GF-D8 (cell line): Measurements from ENCODE around the gene COL4A2.
"Not testable (repeated sequence)": the region's sequence is repeated elsewhere in the genome, so short reads cannot be mapped to it uniquely, and the experiment has no call there.

Source experiments
- DNase-seq: peaks from one replicate; lab custom pipeline; 2025; lab: John Stamatoyannopoulos, UW

The COL4A2 gene

DNA sequence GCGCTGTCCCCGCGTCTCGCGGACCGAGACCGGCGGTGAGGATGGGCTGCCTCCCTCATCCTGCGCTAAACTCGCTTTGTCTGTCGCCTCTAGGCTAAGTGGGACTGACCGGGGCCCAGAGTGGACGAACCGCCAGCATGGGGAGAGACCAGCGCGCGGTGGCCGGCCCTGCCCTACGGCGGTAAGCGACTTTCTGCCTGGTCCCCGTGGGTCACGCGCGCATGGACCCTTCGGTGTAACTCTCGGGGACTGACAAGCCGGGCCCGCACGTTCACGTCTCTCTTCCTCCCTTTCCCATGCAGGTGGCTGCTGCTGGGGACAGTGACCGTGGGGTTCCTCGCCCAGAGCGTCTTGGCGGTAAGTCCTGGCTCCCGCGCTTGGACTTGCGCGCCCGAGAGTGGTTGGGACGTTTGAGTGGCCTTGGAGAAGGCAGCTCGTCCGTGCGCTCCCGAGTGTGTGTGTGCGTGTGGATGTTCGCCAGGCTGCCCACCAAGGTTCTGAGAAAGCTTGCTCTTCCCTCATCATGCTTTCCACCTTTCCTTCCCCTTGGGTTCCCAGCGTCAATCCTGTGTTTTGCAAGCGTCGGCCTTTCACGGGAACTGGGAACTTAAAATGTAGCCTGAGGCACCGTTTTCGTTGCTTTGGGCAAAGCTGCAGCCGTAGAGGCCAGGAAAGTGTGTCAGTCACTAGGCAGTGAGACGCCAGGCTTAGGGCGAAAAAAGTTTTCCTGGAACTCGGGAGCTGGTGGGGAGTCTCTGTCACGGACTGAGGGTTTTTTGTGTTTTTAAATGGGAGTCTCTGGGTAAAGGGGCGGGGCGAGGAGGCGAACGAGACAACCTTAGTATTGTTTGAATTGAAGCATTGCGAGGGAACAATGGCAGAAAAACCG, 927 bp downstream of the COL4A2 start:
- no peak for DNase-seq

- no peak for DNase-seq
Measured at GRCh38 chr13:110308656-110309359, 1.7 kb downstream of the COL4A2 start.

DNA sequence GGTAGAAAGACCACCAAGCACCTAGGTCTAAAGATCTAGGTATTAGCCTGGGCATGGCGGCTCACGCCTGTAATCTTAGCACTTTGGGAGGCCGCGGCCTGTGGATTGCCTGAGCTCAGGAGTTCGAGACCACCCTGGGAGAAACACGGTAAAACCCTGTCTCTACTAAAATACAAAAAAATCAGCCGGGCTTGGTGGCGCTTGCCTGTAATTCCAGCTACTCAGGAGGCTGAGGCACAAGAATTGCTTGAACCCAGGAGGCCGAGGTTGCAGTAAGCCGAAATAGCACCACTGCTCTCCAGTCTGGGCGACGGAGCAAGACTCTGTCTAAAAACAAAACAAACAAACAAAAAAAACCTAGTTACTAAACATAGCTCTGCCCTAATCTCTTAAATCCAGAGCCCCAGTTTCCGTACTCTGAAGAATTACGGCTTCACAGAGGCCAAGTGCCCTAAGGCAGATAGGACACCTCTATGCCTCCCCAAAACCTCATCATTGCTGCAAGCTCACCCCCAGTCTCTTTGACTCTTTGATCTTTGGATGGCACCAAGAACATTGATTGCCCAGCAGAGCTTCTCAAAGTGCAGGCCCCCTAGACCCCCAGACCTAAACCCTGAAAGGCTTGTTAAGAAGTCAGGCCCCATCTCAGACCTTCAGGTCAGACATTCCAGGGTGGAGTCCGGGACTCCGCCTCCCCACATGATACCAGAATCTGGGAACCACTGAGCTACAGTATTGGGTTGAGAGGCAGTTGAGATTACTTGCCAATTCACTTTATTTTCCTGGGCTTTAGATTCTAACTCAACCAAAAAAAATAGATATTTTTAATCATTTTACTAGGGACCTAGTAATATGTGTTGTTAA, 2.8 kb downstream of the COL4A2 start:
- no peak for DNase-seq

GRCh38 chr13:110310541-110311442, 3.7 kb downstream of the COL4A2 start:
- no peak for DNase-seq

DNA sequence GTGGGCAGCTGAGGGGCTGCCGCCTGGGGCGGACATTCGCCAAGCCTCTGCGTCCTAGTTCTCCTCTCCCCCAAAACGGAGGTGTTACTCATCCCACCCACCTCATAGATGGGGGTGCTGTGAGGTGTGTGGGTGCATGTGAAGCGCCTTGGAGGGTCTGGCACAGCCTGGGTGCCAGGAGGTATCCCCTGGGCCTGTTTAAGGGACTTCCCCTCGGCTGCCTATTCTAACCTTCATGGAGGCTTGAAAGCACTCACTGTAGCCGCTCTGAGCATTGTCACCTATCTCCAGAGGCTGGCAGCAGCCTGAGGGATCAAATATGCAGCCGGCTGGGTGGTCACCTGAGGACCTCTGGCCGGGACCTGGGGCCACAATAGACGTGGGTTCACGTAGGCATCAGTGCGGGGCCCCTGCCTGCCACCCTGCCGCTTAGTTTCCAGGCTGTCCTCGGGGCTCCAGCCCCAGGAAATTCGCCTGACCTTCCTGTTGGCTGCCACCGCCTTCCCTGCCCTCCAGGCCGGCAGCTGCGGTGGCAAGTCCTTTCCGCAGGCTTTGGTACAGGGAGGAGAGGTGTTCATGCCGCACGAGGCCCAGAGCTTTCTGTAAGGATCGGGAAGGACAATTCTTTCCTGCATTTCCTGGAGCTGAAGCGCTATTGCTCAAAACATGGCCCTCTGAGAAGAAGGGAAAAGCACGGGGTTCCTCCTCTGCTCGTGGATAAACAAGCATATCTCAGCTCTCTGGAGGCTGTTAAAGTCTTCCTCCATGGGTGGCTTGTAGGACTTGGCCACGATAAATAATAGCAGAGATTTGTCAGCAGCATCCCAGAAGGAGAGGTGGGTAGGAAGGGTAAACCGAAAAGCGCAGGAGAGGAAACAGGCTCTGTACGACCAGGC, 4.6 kb downstream of the COL4A2 start:
- no peak for DNase-seq

DNA sequence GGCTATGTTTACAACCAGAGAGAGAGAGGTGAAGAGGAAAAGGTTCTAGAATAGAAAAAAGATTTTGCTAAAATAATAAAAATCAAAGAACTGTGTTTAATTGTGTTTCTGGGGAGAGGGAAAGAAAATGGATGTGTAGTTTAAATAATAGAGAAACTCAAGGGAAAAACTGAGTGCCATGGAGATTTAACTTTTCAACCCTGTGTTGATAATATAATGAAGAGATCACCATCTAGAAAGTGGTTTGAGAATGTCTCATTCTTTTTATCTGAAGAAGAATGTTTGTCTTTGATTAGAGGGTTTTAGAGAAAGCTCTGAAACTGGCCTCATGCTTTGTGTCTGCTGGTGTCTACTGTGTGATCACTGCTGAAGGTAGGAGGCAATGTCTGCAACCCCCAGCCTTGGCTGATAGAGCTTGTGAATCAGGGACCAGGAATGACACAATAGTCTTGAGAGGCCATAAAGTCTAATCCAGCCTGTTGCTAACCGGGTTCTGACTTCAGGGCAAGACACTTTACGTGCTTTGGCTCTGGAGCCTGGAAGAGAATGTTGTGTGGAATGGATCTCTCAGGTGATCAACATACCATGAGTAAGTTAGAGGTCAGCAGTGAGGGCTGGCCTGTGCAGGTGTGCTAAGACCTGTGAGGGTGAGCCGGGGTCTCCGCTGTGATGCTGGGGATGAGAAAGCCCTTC, 5.4 kb downstream of the COL4A2 start:
- no peak for DNase-seq

GRCh38 chr13:110313261-110313660, 6.2 kb downstream of the COL4A2 start:
- not testable (repeated sequence) for DNase-seq

GRCh38 chr13:110313733-110314132, 6.6 kb downstream of the COL4A2 start:
- DNase-seq: not testable (repeated sequence)

- DNase-seq: no peak
Measured at GRCh38 chr13:110314516-110315245, 7.6 kb downstream of the COL4A2 start.

DNA sequence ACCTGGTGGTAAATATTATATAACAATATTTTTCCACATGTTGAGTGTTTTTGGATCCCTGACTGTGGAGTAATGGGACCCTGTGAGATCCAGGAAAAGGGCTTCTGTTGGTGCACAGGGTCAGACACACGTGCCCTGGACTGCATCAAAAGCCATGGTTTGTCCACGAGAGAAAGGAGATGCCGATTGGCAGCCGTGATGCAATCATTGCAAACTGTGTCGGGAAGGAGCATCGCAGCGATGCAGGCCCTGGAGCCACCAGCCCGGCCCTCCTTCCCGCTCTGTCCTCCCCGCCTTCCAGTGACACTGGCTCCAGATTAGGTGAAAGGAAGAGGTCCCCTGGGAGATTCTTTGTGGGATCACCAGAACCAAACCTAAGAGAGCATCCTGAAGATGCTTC, 9.1 kb downstream of the COL4A2 start:
- DNase-seq: no peak

DNA sequence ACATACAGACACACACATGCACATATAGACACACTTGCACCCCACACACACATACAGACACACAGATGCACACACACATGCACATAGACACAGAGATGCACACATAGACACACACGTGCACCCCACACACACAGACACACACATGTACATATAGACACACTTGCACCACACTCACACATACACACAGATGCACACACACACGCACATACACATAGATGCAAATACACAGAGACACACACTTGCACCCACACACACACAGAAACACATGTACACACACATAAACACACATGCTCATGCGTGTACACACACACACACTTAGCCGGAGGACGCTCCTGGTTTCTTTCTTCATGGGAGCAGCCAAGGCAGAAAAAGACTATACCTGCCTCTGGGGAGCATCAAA, 10.0 kb downstream of the COL4A2 start:
- DNase-seq: no peak

DNA sequence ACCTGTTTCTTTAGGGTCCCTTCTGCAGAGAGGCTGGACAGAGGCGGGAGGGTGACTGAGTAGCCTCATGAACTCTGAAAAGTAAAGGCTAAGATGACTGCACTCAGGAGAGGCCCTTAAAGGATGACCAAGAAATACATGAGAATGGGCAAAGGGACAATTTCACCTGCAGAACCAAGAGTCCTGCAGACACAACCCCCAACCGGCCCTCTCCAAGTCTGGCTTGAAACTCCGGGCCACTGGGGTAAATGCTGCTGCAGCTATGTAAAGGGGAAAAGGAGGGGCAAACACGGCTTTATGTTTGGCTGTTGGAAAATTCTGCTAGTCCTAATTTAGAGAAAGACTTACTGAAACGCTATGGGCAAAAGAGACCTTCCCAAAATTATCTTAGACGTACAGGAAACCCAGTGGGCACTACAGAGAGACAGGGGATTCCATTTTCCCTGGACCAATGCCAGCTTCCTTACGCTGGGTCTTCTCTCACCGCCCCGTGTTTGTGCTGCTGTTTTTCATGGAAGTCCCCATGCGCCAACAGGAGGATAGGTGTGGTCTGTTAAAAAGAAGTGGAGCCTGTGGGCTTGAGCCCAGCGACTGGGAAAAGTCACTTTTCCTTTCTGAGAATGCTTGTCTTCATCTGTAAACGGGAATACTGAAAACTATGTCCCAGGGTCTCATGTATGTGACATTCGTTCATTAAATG, 10.6 kb downstream of the COL4A2 start:
- no peak for DNase-seq

DNA sequence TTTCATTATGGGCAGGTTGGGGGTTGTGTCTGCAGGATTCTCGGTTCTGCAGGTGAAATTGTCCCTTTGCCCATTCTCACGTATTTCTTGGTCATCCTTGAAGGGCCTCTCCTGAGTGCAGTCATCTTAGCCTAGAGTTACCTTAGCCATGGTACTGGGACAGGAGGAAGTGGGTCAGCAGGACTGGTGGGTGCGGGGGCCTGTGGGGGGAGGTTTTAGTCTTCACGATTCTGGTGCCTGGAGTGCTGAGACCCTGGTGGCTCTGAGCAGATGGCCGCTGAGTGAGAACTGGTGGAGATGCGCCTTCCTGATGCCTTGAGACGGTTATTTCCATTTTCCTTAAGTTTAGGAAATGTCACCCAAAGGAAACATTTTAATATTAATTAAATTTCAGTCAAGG, 11.8 kb downstream of the COL4A2 start:
- no peak for DNase-seq

- no peak for DNase-seq
Measured at GRCh38 chr13:110319397-110319773, 12.3 kb downstream of the COL4A2 start.

DNA sequence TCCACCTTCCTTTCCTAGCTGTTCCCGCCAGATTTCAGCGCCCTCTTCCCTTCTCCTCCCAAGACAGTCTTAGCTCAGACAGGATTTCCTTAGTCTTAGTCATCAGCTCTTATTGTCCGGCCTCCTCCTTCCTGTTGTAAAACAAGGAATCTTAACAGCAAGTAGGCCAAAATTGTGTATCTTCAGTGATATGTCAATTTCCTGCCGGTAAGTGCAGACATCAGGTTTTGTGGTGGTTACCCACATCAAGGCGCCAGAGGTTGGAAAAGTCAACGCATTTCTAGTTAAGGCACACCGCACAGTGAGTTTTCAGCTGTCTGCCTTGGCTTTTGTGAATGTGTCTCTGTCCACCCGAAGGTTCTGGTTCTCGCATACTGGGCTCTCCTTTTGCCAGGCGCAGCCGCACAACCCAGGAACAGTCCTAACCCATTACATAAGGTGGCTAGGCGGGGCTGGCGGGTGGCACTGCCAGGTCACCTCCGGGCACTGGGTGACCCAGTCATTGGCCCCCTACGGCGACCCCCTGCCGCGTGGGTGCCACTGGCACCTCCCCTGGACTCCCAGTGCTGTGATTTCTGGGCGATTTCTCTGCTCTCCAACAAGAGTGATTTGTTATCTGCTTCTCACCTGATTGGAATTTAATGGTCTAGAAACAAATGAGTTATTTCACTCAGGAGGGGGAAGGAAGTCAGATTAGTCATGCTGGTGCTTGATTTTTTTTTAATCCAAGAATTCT, 12.9 kb downstream of the COL4A2 start:
- DNase-seq: no peak

- DNase-seq: no peak
Measured at GRCh38 chr13:110320645-110321044, 13.6 kb downstream of the COL4A2 start.

GRCh38 chr13:110321573-110321972, 14.5 kb downstream of the COL4A2 start:
- DNase-seq: not testable (repeated sequence)
